ENCODE results near the gene ABLIM2.

ABLIM2 gene

GRCh38 chr4:8184061-8184460, 25.4 kb upstream of the ABLIM2 start:
- no peaks in the 10 kb centered on the region for H3K27me3 Mint-ChIP-seq (ENCODE audit: low read depth)
- H3K9me3 Mint-ChIP-seq = no peaks in the 10 kb centered on the region
- no peaks in the 10 kb centered on the region for H3K4me1 Mint-ChIP-seq (ENCODE audit: low read depth)
- no peaks in the 10 kb centered on the region for H3K36me3 Mint-ChIP-seq (ENCODE audit: low read depth)
- H3K27ac Mint-ChIP-seq = no peak overlapping the region
- H3K4me3 Mint-ChIP-seq = no peak overlapping the region

- no peaks in the 10 kb centered on the region for H3K36me3 Mint-ChIP-seq (ENCODE audit: low read depth)
- no peaks in the 10 kb centered on the region for H3K9me3 Mint-ChIP-seq
- no peaks in the 10 kb centered on the region for H3K27me3 Mint-ChIP-seq (ENCODE audit: low read depth)
- H3K27ac Mint-ChIP-seq = no peak overlapping the region
- H3K4me3 Mint-ChIP-seq = no peak overlapping the region
- H3K4me1 Mint-ChIP-seq (ENCODE audit: low read depth) = no peaks in the 10 kb centered on the region
Measured at GRCh38 chr4:8182858-8183725, 24.5 kb upstream of the ABLIM2 start.

- Mint-ChIP-seq H3K27ac (no peak overlapping the region), H3K27me3 (ENCODE audit: low read depth) (no peaks in the 10 kb centered on the region), H3K36me3 (ENCODE audit: low read depth) (no peaks in the 10 kb centered on the region), H3K4me1 (ENCODE audit: low read depth) (no peaks in the 10 kb centered on the region), H3K9me3 (no peaks in the 10 kb centered on the region), H3K4me3 (no peak overlapping the region)
Measured at GRCh38 chr4:8182294-8182693, 23.7 kb upstream of the ABLIM2 start.

- Mint-ChIP-seq H3K27me3 (ENCODE audit: low read depth) (no peaks in the 10 kb centered on the region), H3K4me3 (no peak overlapping the region), H3K27ac (no peak overlapping the region), H3K4me1 (ENCODE audit: low read depth) (peaks cover 2% of the 10 kb centered on the region), H3K9me3 (no peaks in the 10 kb centered on the region), H3K36me3 (ENCODE audit: low read depth) (no peaks in the 10 kb centered on the region)
Measured at GRCh38 chr4:8181844-8182243, 23.2 kb upstream of the ABLIM2 start.

- H3K9me3 Mint-ChIP-seq = no peaks in the 10 kb centered on the region
- H3K27me3 Mint-ChIP-seq (ENCODE audit: low read depth) = no peaks in the 10 kb centered on the region
- no peaks in the 10 kb centered on the region for H3K36me3 Mint-ChIP-seq (ENCODE audit: low read depth)
- peaks cover 3% of the 10 kb centered on the region for H3K4me1 Mint-ChIP-seq (ENCODE audit: low read depth)
- no peak overlapping the region for H3K27ac Mint-ChIP-seq
- H3K4me3 Mint-ChIP-seq = no peak overlapping the region
Measured at GRCh38 chr4:8181119-8181518, 22.5 kb upstream of the ABLIM2 start.

- Mint-ChIP-seq H3K4me1 (ENCODE audit: low read depth) (peaks cover 3% of the 10 kb centered on the region), H3K27me3 (ENCODE audit: low read depth) (no peaks in the 10 kb centered on the region), H3K4me3 (no peak overlapping the region), H3K27ac (no peak overlapping the region), H3K36me3 (ENCODE audit: low read depth) (no peaks in the 10 kb centered on the region), H3K9me3 (no peaks in the 10 kb centered on the region)
Measured at GRCh38 chr4:8180310-8181093, 21.9 kb upstream of the ABLIM2 start.

- H3K27ac Mint-ChIP-seq = no peak overlapping the region
- H3K4me3 Mint-ChIP-seq = no peak overlapping the region
- no peaks in the 10 kb centered on the region for H3K9me3 Mint-ChIP-seq
- no peaks in the 10 kb centered on the region for H3K36me3 Mint-ChIP-seq (ENCODE audit: low read depth)
- H3K4me1 Mint-ChIP-seq (ENCODE audit: low read depth) = peaks cover 3% of the 10 kb centered on the region
- H3K27me3 Mint-ChIP-seq (ENCODE audit: low read depth) = no peaks in the 10 kb centered on the region
Measured at GRCh38 chr4:8179771-8180170, 21.2 kb upstream of the ABLIM2 start.

GRCh38 chr4:8179074-8179473, 20.5 kb upstream of the ABLIM2 start:
- no peak overlapping the region for H3K27ac Mint-ChIP-seq
- peaks cover 3% of the 10 kb centered on the region for H3K4me1 Mint-ChIP-seq (ENCODE audit: low read depth)
- no peaks in the 10 kb centered on the region for H3K36me3 Mint-ChIP-seq (ENCODE audit: low read depth)
- no peaks in the 10 kb centered on the region for H3K27me3 Mint-ChIP-seq (ENCODE audit: low read depth)
- H3K4me3 Mint-ChIP-seq = no peak overlapping the region
- no peaks in the 10 kb centered on the region for H3K9me3 Mint-ChIP-seq

GRCh38 chr4:8177956-8178355, 19.3 kb upstream of the ABLIM2 start:
- peaks cover 3% of the 10 kb centered on the region for H3K4me1 Mint-ChIP-seq (ENCODE audit: low read depth)
- no peaks in the 10 kb centered on the region for H3K9me3 Mint-ChIP-seq
- H3K27ac Mint-ChIP-seq = no peak overlapping the region
- H3K4me3 Mint-ChIP-seq = no peak overlapping the region
- H3K36me3 Mint-ChIP-seq (ENCODE audit: low read depth) = no peaks in the 10 kb centered on the region
- H3K27me3 Mint-ChIP-seq (ENCODE audit: low read depth) = no peaks in the 10 kb centered on the region

GRCh38 chr4:8177552-8177951, 18.9 kb upstream of the ABLIM2 start:
- Mint-ChIP-seq H3K4me3 (no peak overlapping the region), H3K4me1 (ENCODE audit: low read depth) (peaks cover 3% of the 10 kb centered on the region)

GRCh38 chr4:8176547-8177399, 18.2 kb upstream of the ABLIM2 start:
- H3K4me1 Mint-ChIP-seq (ENCODE audit: low read depth) = peaks cover 3% of the 10 kb centered on the region
- no peak overlapping the region for H3K4me3 Mint-ChIP-seq
- H3K27me3 Mint-ChIP-seq (ENCODE audit: low read depth) = no peaks in the 10 kb centered on the region
- no peaks in the 10 kb centered on the region for H3K36me3 Mint-ChIP-seq (ENCODE audit: low read depth)
- no peak overlapping the region for H3K27ac Mint-ChIP-seq
- no peaks in the 10 kb centered on the region for H3K9me3 Mint-ChIP-seq

More at GRCh38 chr4:8177552-8177951, 18.9 kb upstream of the ABLIM2 start:
- no peaks in the 10 kb centered on the region for H3K36me3 Mint-ChIP-seq (ENCODE audit: low read depth)
- H3K27ac Mint-ChIP-seq = no peak overlapping the region
- no peaks in the 10 kb centered on the region for H3K27me3 Mint-ChIP-seq (ENCODE audit: low read depth)
- no peaks in the 10 kb centered on the region for H3K9me3 Mint-ChIP-seq

GRCh38 chr4:8175686-8176085, 17.1 kb upstream of the ABLIM2 start:
- Mint-ChIP-seq H3K27me3 (ENCODE audit: low read depth) (no peaks in the 10 kb centered on the region), H3K4me3 (no peak overlapping the region), H3K4me1 (ENCODE audit: low read depth) (peaks cover 3% of the 10 kb centered on the region), H3K9me3 (no peaks in the 10 kb centered on the region), H3K27ac (no peak overlapping the region), H3K36me3 (ENCODE audit: low read depth) (no peaks in the 10 kb centered on the region)

GRCh38 chr4:8174970-8175369, 16.4 kb upstream of the ABLIM2 start:
- H3K9me3 Mint-ChIP-seq = no peaks in the 10 kb centered on the region
- H3K27me3 Mint-ChIP-seq (ENCODE audit: low read depth) = no peaks in the 10 kb centered on the region
- H3K4me1 Mint-ChIP-seq (ENCODE audit: low read depth) = peaks cover 3% of the 10 kb centered on the region
- no peak overlapping the region for H3K27ac Mint-ChIP-seq
- no peak overlapping the region for H3K4me3 Mint-ChIP-seq
- H3K36me3 Mint-ChIP-seq (ENCODE audit: low read depth) = no peaks in the 10 kb centered on the region

- no peak overlapping the region for H3K4me3 Mint-ChIP-seq
Measured at GRCh38 chr4:8173492-8174242, 15.1 kb upstream of the ABLIM2 start.

More at GRCh38 chr4:8173492-8174242, 15.1 kb upstream of the ABLIM2 start:
- H3K9me3 Mint-ChIP-seq = peaks cover 4% of the 10 kb centered on the region
- H3K27ac Mint-ChIP-seq = no peak overlapping the region
- no peaks in the 10 kb centered on the region for H3K36me3 Mint-ChIP-seq (ENCODE audit: low read depth)
- peaks cover 3% of the 10 kb centered on the region for H3K4me1 Mint-ChIP-seq (ENCODE audit: low read depth)
- H3K27me3 Mint-ChIP-seq (ENCODE audit: low read depth) = no peaks in the 10 kb centered on the region
